Upper lobe of right lung (tissue), 1 donor: ENCODE data around the gene CLASP1. TPM values are rescaled to one million over a fixed set of nuclear protein-coding genes. Genes with fewer than 3 reads are reported as not detected.
A peak's percentile ranks its signal among the peaks of the same experiment; 100 is the strongest.

ENCODE experiments used
- ATAC-seq: fragments of 200-7000 bp; cut with Tn5 transposase; one replicate; pipeline ENCODE4 v1.9.1; 2020; ENCODE audit warnings: mild to moderate bottlenecking, moderate library complexity
- DNase-seq: peaks from one replicate; pipeline ENCODE4 v3.0.0-alpha.2; 2020
- H3K27ac ChIP-seq: fragments of 200-600 bp; one replicate; pipeline ENCODE4 v1.8.0; 2022
- H3K27me3 ChIP-seq: fragments of 200-600 bp; one replicate; pipeline ENCODE4 v1.8.0; 2022; ENCODE audit warnings: mild to moderate bottlenecking
- H3K36me3 ChIP-seq: fragments of 200-600 bp; one replicate; pipeline ENCODE4 v1.8.0; 2022
- H3K4me1 ChIP-seq: fragments of 200-600 bp; one replicate; pipeline ENCODE4 v1.8.0; 2022
- H3K4me3 ChIP-seq: fragments of 200-600 bp; one replicate; pipeline ENCODE4 v1.8.0; 2022; ENCODE audit warnings: mild to moderate bottlenecking
- H3K9me3 ChIP-seq: fragments of 200-600 bp; one replicate; pipeline ENCODE4 v1.8.0; 2022
- intact Hi-C: fragments of 100-400 bp; cut with DNase I; formaldehyde crosslinking; loops from one replicate; pipeline ENCODE4 v1.11.0; 2022
- total RNA-seq: library from RNA; stranded (reverse); fragmentation: NEBNext Ultra II Directional; extraction: Animal tissue kit (Norgen Biotek cat#: 25700); gene quantifications from one replicate; pipeline ENCODE4 v1.2.1, GENCODE V29; 2021
- TF ChIP-seq, protein P1 (sequence below): fragments of 200-600 bp; IDR thresholded peaks from one replicate; pipeline ENCODE4 v1.8.0; 2022; ENCODE audit warnings: antibody characterized with exemption
- donor health status: DM: no; HTN: yes; CAD: no; lungs with severe emphysema.

The CLASP1 gene
- total RNA-seq, 1 donor from 2014 or later: 44.5 TPM

DNA sequence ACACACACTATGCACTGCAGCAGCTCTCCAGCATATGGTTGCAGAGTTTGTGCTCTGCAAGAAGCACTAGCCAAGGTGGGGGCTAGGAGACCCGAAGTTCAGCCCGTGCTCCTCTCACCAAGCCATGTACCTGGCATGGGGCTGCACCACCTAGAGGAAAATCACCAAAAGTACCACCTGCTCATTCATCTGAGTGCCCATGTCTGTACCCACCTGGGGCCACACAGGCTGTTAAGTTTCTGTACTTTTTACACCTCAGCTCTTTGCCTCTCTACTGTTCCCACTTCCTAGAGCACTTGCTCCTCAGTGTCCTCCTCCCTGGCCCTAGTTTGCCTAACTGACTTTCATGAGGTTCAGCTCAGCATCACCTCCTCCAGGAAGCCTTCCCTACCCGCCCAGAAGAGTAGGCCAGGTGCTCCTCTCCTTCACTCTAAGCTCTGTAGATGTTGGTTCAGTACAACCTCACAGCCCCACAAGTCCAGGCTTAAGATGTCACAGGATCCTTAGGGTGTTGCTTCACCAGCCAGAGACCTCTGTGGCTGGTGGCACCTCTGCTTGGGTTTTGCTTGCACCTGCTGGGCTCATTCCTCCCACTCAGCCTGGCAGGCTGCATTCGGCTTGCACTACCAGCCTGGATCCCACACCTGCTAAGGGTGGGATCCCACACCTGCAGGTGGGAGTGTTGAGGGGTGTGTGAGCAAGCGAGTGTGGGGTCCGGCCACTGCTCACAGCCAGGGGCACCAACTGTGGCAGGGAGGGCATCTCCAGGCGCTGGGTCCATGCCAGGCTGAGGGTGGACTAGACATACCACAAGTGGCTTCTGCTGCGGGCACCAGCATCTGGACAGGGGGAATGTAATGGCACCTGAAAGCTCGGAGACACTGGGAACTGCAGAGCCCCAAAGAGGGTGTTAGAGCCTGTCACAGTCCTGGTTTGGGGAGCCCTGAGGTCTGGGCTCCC is 354.1 kb downstream of the CLASP1 start:
- ATAC-seq: no peak
- Histone ChIP-seq H3K4me1 (no peaks in the 10 kb centered on the region), H3K9me3 (no peaks in the 10 kb centered on the region), H3K36me3 (no peaks in the 10 kb centered on the region), H3K27me3 (no peaks in the 10 kb centered on the region), H3K27ac (no peak overlapping the region), H3K4me3 (no peak overlapping the region)
- TF ChIP-seq, protein P1, sequence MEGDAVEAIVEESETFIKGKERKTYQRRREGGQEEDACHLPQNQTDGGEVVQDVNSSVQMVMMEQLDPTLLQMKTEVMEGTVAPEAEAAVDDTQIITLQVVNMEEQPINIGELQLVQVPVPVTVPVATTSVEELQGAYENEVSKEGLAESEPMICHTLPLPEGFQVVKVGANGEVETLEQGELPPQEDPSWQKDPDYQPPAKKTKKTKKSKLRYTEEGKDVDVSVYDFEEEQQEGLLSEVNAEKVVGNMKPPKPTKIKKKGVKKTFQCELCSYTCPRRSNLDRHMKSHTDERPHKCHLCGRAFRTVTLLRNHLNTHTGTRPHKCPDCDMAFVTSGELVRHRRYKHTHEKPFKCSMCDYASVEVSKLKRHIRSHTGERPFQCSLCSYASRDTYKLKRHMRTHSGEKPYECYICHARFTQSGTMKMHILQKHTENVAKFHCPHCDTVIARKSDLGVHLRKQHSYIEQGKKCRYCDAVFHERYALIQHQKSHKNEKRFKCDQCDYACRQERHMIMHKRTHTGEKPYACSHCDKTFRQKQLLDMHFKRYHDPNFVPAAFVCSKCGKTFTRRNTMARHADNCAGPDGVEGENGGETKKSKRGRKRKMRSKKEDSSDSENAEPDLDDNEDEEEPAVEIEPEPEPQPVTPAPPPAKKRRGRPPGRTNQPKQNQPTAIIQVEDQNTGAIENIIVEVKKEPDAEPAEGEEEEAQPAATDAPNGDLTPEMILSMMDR: no peak
- no peak for DNase-seq
- intact Hi-C loops: no loop called here

DNA sequence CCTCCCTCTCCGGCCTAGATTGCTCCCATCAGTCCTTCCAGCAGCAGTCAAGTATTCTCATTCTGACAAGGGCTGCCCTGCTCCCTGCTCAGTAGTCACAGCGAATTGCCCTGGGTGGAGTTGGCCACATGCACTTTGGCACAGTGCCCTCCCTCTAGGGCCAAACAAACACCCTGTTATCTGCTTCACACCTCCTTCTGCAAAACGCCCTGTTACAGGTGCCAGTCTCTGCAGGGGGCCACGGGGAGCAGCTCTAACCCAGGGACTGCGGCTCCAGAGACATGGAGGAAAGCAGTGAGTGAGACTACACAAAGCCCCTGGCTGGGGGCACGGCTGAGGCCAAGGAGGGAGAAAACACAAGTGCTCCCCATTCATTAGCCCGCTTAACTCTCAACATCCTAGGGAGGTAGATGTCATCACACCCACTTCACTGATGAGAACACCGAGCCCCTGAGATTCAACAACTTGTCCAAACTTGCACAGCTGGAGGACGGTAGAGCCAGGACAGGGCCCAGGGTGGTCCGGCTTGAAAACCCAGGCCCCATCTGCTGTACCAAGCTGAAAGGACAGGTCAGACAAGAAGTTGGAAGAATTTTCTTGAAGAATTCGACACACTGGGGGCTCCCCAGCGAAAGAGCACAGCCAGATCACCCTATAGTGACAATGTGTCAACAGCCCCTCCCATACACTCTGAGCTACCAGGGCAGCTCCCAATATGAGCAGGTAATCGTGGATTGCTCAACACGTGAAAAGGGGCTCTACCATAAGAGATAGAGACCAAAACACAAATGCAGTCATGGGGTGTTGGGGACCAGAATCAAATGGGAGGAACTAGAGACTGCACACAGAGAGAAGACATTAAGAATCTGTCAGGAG is 355.6 kb downstream of the CLASP1 start:
- ATAC-seq (peak; percentile 80), DNase-seq (peak; percentile 78)
- H3K4me3 ChIP-seq: no peak overlapping the region
- intact Hi-C loops: no loop called here
- TF ChIP-seq, protein P1: no peak
- no peak overlapping the region for H3K27ac ChIP-seq
- H3K4me1 ChIP-seq: no peaks in the 10 kb centered on the region
- H3K27me3 ChIP-seq: no peaks in the 10 kb centered on the region
- no peaks in the 10 kb centered on the region for H3K9me3 ChIP-seq
- no peaks in the 10 kb centered on the region for H3K36me3 ChIP-seq

DNA sequence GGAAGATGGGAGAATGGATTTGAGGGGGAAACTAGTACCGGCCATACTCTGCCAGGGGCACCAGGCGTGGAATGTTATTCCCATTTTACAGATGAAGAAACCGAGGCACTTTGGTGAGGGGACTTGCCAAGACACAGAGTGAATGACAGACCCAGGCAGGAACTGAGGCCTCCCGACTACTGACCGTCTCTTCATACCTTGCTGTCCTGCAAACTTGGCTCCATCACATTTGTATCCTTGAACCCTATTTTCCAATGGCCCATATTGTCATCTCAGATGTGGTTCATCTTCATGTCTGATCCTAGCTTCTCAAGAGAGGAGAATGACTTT is 358.0 kb downstream of the CLASP1 start:
- TF ChIP-seq, protein P1: no peak
- no peaks in the 10 kb centered on the region for H3K27me3 ChIP-seq
- no peak overlapping the region for H3K27ac ChIP-seq
- ATAC-seq (no peak), DNase-seq (no peak)
- H3K4me1 ChIP-seq: no peaks in the 10 kb centered on the region
- H3K4me3 ChIP-seq: no peak overlapping the region
- H3K9me3 ChIP-seq: no peaks in the 10 kb centered on the region
- no peaks in the 10 kb centered on the region for H3K36me3 ChIP-seq
- intact Hi-C loops: no loop called here

DNA sequence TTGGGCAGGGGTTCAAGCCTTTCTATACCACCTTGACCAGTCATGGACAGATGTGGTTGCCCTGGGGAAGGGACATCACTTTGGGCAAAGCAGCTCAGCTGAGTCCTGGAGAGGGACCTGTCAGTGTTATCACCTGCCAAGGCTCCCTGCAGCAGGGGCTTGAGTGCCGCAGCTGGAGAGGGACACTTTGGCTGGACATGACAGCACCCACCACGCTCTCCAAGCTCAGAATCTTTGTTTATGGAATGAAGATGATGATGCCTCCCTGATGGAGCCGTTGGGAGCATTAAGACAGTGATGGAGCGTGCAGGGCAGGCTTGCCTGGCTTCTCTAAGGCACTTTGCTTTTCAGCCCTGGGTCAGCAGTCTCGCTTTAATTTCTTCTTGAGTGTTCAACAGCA is 360.0 kb downstream of the CLASP1 start:
- H3K9me3 ChIP-seq: no peaks in the 10 kb centered on the region
- intact Hi-C loops: no loop called here
- no peaks in the 10 kb centered on the region for H3K36me3 ChIP-seq
- TF ChIP-seq, protein P1: no peak
- H3K27ac ChIP-seq: no peak overlapping the region
- peaks cover 5% of the 10 kb centered on the region for H3K4me1 ChIP-seq
- no peak overlapping the region for H3K4me3 ChIP-seq
- no peaks in the 10 kb centered on the region for H3K27me3 ChIP-seq
- DNase-seq: no peak
- ATAC-seq: no peak

DNA sequence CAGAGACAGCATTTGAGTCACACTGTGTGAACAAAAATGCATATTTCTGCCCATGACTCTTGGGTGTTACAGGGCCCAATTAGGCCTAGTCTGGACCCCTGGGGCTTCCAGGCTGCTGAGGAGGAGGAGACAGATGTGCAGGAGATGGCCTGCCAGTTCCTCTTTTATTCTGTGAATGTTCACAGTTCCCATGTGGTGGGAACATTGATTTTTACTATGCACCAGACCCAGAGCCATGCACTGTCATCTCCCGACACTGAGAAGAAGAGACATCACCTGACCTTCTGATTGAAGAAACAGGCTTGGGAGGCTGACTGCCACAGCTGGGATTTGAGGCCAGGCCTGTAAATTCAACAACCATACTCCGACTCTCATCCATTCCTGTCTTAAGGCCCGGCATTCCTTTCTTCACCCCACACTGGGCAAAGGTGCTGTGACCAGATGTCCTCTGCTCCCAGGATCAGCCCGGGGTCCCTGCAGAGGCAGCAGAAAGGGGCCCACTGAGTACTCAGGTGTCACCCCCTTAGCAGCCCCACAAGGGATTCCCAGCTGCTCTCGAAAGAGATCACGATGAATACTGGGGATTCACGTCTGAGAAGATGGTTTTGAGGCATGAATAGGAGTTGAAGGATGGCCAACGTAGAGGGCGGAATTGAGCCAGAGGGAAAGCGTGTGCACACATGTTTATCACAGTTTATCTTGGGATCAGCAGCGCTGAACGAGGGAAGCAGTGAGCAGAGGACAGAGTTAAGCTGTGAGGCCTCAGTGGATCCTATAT is 360.6 kb downstream of the CLASP1 start:
- DNase-seq: no peak
- TF ChIP-seq, protein P1: no peak
- Histone ChIP-seq H3K27me3 (no peaks in the 10 kb centered on the region), H3K27ac (no peak overlapping the region), H3K36me3 (no peaks in the 10 kb centered on the region), H3K4me3 (no peak overlapping the region), H3K4me1 (peaks cover 8% of the 10 kb centered on the region), H3K9me3 (no peaks in the 10 kb centered on the region)
- intact Hi-C loops: no loop called here
- ATAC-seq: no peak
